Brain microvascular endothelial cell (primary cell): ENCODE results near the gene PLEKHG1.

Experiments
- DNase-seq: peaks from one replicate; pipeline ENCODE4 v3.0.0-alpha.2; 2020
- H3K27ac ChIP-seq: fragments of 250-450 bp; sonication (Bioruptor Pico); 2 replicates; pipeline ENCODE4 v1.5.1; 2020; ENCODE audit warnings: mild to moderate bottlenecking, moderate library complexity
- H3K27me3 ChIP-seq: fragments of 250-450 bp; sonication (Bioruptor Pico); replicated peaks from 2 replicates; pipeline ENCODE4 v1.5.1; 2020; ENCODE audit warnings: mild to moderate bottlenecking
- H3K36me3 ChIP-seq: fragments of 250-450 bp; sonication (Bioruptor Pico); replicated peaks from 2 replicates; pipeline ENCODE4 v1.5.1; 2020; ENCODE audit warnings: mild to moderate bottlenecking
- H3K4me3 ChIP-seq: 2 replicates; pipeline ENCODE4 v1.5.1; 2011; ENCODE audit warnings: low read depth, mild to moderate bottlenecking, control low read depth, low read length, moderate library complexity
- CTCF ChIP-seq: IDR thresholded peaks from 2 replicates; pipeline ENCODE4 v1.5.1; 2011; ENCODE audit warnings: low read depth, mild to moderate bottlenecking, moderate library complexity, low read length, control low read depth, inconsistent platforms; ENCODE audit errors: missing control alignments
- in situ Hi-C: cut with HindIII; loops from 2 replicates; pipeline ENCODE4 v1.10.0; 2017; ENCODE audit warnings: low sequenced_read_pairs, low pct_ligation_motif_present

The PLEKHG1 gene

GRCh38 chr6:150622941-150623874 lies 23.5 kb downstream of the PLEKHG1 start:
- DNase-seq, result no peak
- Histone ChIP-seq H3K27me3 (no peaks in the 10 kb centered on the region), H3K27ac (no peak overlapping the region), H3K36me3 (no peaks in the 10 kb centered on the region), H3K4me3 (no peak overlapping the region)
- in situ Hi-C loops, result no loop called here
- TF ChIP-seq CTCF, result no peak

GRCh38 chr6:150624191-150624590 lies 24.5 kb downstream of the PLEKHG1 start:
- no peak for DNase-seq
- no peak for TF ChIP-seq CTCF
- H3K4me3 ChIP-seq, result no peak overlapping the region
- in situ Hi-C loops, result no loop called here
- no peaks in the 10 kb centered on the region for H3K27me3 ChIP-seq
- H3K36me3 ChIP-seq, result no peaks in the 10 kb centered on the region
- no peak overlapping the region for H3K27ac ChIP-seq

GRCh38 chr6:150625927-150626326 lies 26.2 kb downstream of the PLEKHG1 start:
- no peak for TF ChIP-seq CTCF
- Histone ChIP-seq H3K27ac (no peak overlapping the region), H3K27me3 (no peaks in the 10 kb centered on the region), H3K36me3 (no peaks in the 10 kb centered on the region), H3K4me3 (no peak overlapping the region)
- no peak for DNase-seq
- in situ Hi-C loops, result no loop called here

- DNase-seq, result no peak
- Histone ChIP-seq H3K36me3 (no peaks in the 10 kb centered on the region), H3K4me3 (no peak overlapping the region), H3K27ac (no peak overlapping the region), H3K27me3 (no peaks in the 10 kb centered on the region)
- TF ChIP-seq CTCF, result no peak
- in situ Hi-C loops, result no loop called here
These were observed 27.5 kb downstream of the PLEKHG1 start for GRCh38 chr6:150627154-150627553.

GRCh38 chr6:150627585-150628025 lies 27.9 kb downstream of the PLEKHG1 start:
- H3K27me3 ChIP-seq, result no peaks in the 10 kb centered on the region
- H3K36me3 ChIP-seq, result no peaks in the 10 kb centered on the region
- no peak overlapping the region for H3K4me3 ChIP-seq
- DNase-seq, result no peak
- in situ Hi-C loops, result no loop called here
- H3K27ac ChIP-seq, result no peak overlapping the region
- TF ChIP-seq CTCF, result no peak
